ENCODE results near the gene WWC2.
"Not testable (repeated sequence)": the region's sequence is repeated elsewhere in the genome, so short reads cannot be mapped to it uniquely, and the experiment has no call there.

The WWC2 gene

DNA sequence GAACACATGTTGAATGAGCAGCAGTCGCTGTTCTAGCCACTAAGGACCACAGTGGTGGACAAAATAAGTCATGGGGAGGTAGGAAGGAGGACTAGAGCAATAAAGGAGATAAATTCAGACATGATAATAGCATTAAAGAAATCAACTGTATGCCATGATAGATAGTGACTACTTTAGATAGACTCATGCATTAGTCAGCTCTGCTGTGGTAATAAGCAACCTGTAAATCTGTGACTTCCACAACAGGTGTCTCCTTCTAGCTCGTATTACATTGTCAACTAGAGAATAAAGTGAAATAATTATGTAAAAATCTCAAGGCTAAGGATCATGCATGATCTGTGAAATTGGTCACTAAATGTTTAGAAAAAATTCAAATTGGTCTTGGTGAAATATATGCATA lies 77.9 kb downstream of the WWC2 start:
- no peak overlapping the region for H3K27ac Mint-ChIP-seq
- no peaks in the 10 kb centered on the region for H3K4me1 Mint-ChIP-seq (ENCODE audit: low read depth)

DNA sequence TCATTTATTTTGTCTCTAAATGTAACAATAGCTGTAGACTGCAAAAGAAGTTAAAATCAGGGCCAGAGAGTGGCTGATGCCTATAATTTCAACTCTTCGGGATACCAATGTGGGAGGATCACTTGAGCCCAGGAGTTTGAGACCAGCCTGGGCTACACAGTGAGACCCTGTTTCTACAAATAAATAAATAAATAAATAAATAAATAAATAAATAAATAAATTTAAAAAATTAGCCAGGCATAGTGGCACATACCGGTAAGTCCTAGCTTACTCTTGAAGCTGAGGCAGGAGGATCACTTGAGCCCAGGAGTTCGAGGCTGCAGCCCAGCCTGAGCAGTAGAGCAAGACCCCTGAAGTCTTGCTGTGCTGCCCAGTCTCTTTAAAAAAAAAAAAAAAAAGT lies 79.1 kb downstream of the WWC2 start:
- Mint-ChIP-seq H3K4me3 (no peak overlapping the region), H3K36me3 (ENCODE audit: low read depth) (no peaks in the 10 kb centered on the region), H3K27me3 (no peaks in the 10 kb centered on the region), H3K27ac (no peak overlapping the region), H3K4me1 (ENCODE audit: low read depth) (peaks cover 1% of the 10 kb centered on the region), H3K9me3 (no peaks in the 10 kb centered on the region)
- intact Hi-C loops (cut with micrococcal nuclease): no loop called here

More for the DNA sequence above, 77.9 kb downstream of the WWC2 start:
- H3K36me3 Mint-ChIP-seq (ENCODE audit: low read depth): no peaks in the 10 kb centered on the region
- H3K4me3 Mint-ChIP-seq: no peak overlapping the region
- no peaks in the 10 kb centered on the region for H3K27me3 Mint-ChIP-seq
- intact Hi-C loops (cut with micrococcal nuclease): no loop called here
- no peaks in the 10 kb centered on the region for H3K9me3 Mint-ChIP-seq

DNA sequence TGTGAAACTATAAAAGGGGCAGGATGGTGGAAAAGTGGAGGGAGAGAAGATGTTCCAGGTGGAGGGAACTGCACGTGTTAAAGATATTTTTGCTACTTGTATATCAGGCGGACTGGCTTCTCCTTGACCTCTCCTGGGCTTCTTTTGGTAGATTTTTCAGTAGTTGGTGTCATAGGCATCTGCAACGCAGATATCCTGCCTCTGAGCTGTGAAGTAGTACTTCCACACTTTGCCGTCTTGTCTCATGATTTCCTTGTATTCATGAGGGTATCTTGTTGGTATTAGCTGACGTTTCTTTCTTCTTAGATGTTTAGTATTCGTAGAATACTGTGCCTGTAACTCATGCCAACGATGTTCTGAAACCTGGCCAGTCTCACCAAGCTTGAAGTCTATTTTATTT lies 81.0 kb downstream of the WWC2 start:
- H3K4me3 Mint-ChIP-seq: no peak overlapping the region
- no peaks in the 10 kb centered on the region for H3K36me3 Mint-ChIP-seq (ENCODE audit: low read depth)
- intact Hi-C loops (cut with micrococcal nuclease): no loop called here
- H3K9me3 Mint-ChIP-seq: no peaks in the 10 kb centered on the region
- H3K4me1 Mint-ChIP-seq (ENCODE audit: low read depth): peaks cover 6% of the 10 kb centered on the region
- no peaks in the 10 kb centered on the region for H3K27me3 Mint-ChIP-seq
- H3K27ac Mint-ChIP-seq: no peak overlapping the region

DNA sequence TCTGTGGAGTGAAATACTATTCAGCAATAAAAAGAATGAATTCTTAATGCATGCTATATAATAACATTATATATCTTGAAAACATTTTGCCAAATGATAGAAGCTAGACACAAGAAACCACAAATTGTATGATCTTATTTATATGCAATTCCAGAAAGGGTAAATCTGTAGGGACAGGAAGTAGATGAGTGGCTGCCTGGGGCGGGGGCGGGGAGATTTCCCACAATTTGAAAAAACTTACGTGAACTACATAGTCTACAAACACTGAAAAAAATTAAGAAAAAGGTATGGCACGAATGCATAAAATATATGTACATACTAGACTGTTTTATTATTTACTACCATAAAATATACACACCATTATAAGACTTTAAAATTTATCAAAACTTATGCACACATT lies 81.6 kb downstream of the WWC2 start:
- H3K27ac Mint-ChIP-seq: no peak overlapping the region
- H3K4me3 Mint-ChIP-seq: no peak overlapping the region
- no peaks in the 10 kb centered on the region for H3K36me3 Mint-ChIP-seq (ENCODE audit: low read depth)
- no peaks in the 10 kb centered on the region for H3K9me3 Mint-ChIP-seq
- H3K27me3 Mint-ChIP-seq: no peaks in the 10 kb centered on the region
- intact Hi-C loops (cut with micrococcal nuclease): no loop called here
- H3K4me1 Mint-ChIP-seq (ENCODE audit: low read depth): peaks cover 6% of the 10 kb centered on the region

DNA sequence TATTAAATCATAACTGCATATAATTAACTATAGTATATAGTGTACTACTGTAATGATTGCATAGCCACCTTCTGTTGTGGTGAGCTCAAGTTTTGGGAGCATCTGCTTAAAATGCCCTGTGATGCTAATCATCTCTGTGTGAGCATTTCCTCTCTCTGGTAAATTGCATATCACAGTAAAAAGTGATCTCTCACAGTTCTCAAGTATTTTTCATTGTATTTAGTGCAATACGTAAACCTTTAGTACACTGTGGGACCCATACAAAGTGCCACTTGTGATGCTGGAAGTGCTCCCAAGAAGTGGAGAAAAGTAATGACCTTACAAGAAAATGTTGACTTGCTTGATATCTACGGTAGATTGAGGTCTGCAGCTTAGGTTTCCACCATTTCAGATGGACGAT lies 82.0 kb downstream of the WWC2 start:
- intact Hi-C loops (cut with micrococcal nuclease): no loop called here
- Mint-ChIP-seq H3K4me3 (no peak overlapping the region), H3K36me3 (ENCODE audit: low read depth) (no peaks in the 10 kb centered on the region), H3K9me3 (no peaks in the 10 kb centered on the region), H3K27me3 (no peaks in the 10 kb centered on the region), H3K27ac (no peak overlapping the region), H3K4me1 (ENCODE audit: low read depth) (peaks cover 6% of the 10 kb centered on the region)

GRCh38 chr4:183182873-183183725 lies 84.0 kb downstream of the WWC2 start:
- intact Hi-C loops (cut with micrococcal nuclease): no loop called here
- peaks cover 6% of the 10 kb centered on the region for H3K4me1 Mint-ChIP-seq (ENCODE audit: low read depth)

GRCh38 chr4:183183906-183184535 lies 85.0 kb downstream of the WWC2 start:
- Mint-ChIP-seq H3K36me3 (ENCODE audit: low read depth) (no peaks in the 10 kb centered on the region), H3K27me3 (no peaks in the 10 kb centered on the region), H3K4me3 (no peak overlapping the region), H3K4me1 (ENCODE audit: low read depth) (peaks cover 9% of the 10 kb centered on the region), H3K9me3 (no peaks in the 10 kb centered on the region), H3K27ac (no peak overlapping the region)
- intact Hi-C loops (cut with micrococcal nuclease): no loop called here

More at GRCh38 chr4:183182873-183183725, 84.0 kb downstream of the WWC2 start:
- H3K27ac Mint-ChIP-seq: no peak overlapping the region
- H3K36me3 Mint-ChIP-seq (ENCODE audit: low read depth): no peaks in the 10 kb centered on the region
- H3K4me3 Mint-ChIP-seq: no peak overlapping the region
- H3K9me3 Mint-ChIP-seq: no peaks in the 10 kb centered on the region
- no peaks in the 10 kb centered on the region for H3K27me3 Mint-ChIP-seq

DNA sequence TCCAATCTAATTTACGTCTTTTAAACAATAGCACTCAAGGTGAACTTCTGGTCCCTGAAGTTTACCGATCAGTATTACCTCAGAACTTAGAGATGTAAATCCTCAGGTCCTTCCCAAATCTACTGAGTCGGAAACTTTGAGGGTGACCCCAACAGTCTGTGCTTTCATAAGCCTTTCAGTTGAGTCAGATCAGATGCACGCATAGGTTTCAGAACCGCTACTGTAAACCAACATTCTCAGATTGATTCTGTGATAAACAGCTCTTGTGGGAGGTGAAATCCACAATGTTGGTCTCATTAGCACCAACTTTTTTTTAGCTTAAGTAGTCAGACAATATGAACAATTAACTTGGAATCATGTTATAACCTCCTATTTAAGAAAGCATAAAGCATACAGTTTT lies 86.0 kb downstream of the WWC2 start:
- no peaks in the 10 kb centered on the region for H3K27me3 Mint-ChIP-seq
- no peak overlapping the region for H3K4me3 Mint-ChIP-seq
- intact Hi-C loops (cut with micrococcal nuclease): no loop called here
- H3K4me1 Mint-ChIP-seq (ENCODE audit: low read depth): peaks cover 11% of the 10 kb centered on the region
- no peaks in the 10 kb centered on the region for H3K9me3 Mint-ChIP-seq
- no peak overlapping the region for H3K27ac Mint-ChIP-seq
- no peaks in the 10 kb centered on the region for H3K36me3 Mint-ChIP-seq (ENCODE audit: low read depth)

DNA sequence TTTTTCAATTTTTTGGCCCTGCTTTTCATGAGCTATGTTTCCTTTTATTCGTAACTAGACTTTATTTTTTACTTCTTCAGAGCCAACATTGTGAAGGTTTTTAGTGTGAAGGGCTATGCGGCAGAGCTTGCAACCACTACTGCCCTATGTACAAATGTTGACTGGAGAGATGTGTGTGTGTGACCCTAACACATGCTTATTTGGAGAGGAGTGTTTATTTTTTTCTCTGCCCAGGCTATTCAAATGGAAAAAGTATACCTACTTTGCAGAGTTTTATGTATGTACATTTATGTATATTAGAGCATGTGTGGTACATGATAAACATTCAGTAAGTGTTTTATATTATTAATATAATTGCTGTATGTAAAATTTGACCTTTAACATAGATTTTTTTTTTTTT lies 86.5 kb downstream of the WWC2 start:
- Mint-ChIP-seq H3K4me3 (no peak overlapping the region), H3K27me3 (no peaks in the 10 kb centered on the region), H3K4me1 (ENCODE audit: low read depth) (peaks cover 11% of the 10 kb centered on the region), H3K9me3 (no peaks in the 10 kb centered on the region), H3K36me3 (ENCODE audit: low read depth) (no peaks in the 10 kb centered on the region), H3K27ac (no peak overlapping the region)
- intact Hi-C loops (cut with micrococcal nuclease): no loop called here

- Mint-ChIP-seq H3K27ac (no peak overlapping the region), H3K9me3 (no peaks in the 10 kb centered on the region), H3K36me3 (ENCODE audit: low read depth) (no peaks in the 10 kb centered on the region), H3K4me1 (ENCODE audit: low read depth) (peaks cover 11% of the 10 kb centered on the region), H3K27me3 (no peaks in the 10 kb centered on the region), H3K4me3 (no peak overlapping the region)
- intact Hi-C loops (cut with micrococcal nuclease): no loop called here
Measured at GRCh38 chr4:183186813-183187212, 87.8 kb downstream of the WWC2 start.

GRCh38 chr4:183190900-183191527 lies 92.0 kb downstream of the WWC2 start:
- Mint-ChIP-seq H3K4me3 (no peak overlapping the region), H3K36me3 (ENCODE audit: low read depth) (peaks cover 5% of the 10 kb centered on the region), H3K27me3 (no peaks in the 10 kb centered on the region), H3K27ac (no peak overlapping the region), H3K9me3 (no peaks in the 10 kb centered on the region), H3K4me1 (ENCODE audit: low read depth) (peaks cover 24% of the 10 kb centered on the region)
- intact Hi-C loops (cut with micrococcal nuclease): loop anchor here (10.0 kb wide), 1 partner anchor 86 kb away; no protein-coding TSS in a partner anchor

DNA sequence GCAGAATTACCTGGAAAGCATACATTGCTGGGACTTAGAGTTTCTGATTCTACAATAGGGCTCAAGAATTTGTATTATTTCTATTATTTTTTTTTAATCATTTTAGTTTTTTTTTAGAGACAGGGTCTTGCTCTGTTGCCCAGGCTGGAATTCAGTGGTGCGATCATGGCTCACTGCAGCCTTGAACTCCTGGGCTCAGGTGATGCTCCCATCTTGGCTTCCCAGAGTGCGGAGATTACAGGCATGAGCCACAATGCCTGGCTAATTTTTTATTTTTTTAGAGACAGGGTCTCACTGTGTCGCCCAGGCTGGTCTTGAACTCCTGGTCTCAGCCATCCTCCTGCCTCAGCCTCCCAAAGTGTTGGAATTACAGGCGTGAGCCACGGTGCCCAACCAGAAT lies 92.6 kb downstream of the WWC2 start:
- H3K4me3 Mint-ChIP-seq: no peak overlapping the region
- intact Hi-C loops (cut with micrococcal nuclease): loop anchor here (10.0 kb wide), 1 partner anchor 87 kb away; no protein-coding TSS in a partner anchor

DNA sequence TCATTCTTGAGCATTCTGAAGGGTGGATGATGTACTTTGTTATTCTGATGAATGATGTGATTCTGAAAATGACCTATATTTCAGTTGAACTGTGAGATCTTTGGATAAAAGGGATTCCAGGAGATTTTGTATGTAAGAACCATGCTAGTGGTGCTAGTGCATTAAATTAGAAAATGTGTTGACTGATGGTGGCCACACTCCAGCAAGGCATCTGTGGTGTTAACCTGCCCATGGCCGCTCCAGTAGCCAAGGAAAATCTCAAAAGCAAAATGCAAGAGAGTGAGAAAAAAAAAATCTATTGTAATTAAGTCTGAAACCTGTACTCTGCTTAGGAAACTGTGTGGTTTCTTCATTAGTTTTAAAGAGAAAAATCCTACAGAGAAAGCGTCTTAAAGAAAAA lies 93.5 kb downstream of the WWC2 start:
- Mint-ChIP-seq H3K9me3 (no peaks in the 10 kb centered on the region), H3K4me3 (no peak overlapping the region), H3K4me1 (ENCODE audit: low read depth) (peaks cover 26% of the 10 kb centered on the region), H3K27ac (peak overlapping the region; percentile 78), H3K27me3 (no peaks in the 10 kb centered on the region), H3K36me3 (ENCODE audit: low read depth) (peaks cover 7% of the 10 kb centered on the region)
- intact Hi-C loops (cut with micrococcal nuclease): loop anchor here (10.0 kb wide), 1 partner anchor 88 kb away; no protein-coding TSS in a partner anchor

More for the DNA sequence above, 92.6 kb downstream of the WWC2 start:
- H3K27me3 Mint-ChIP-seq: no peaks in the 10 kb centered on the region
- peaks cover 7% of the 10 kb centered on the region for H3K36me3 Mint-ChIP-seq (ENCODE audit: low read depth)
- no peak overlapping the region for H3K27ac Mint-ChIP-seq
- peaks cover 26% of the 10 kb centered on the region for H3K4me1 Mint-ChIP-seq (ENCODE audit: low read depth)
- no peaks in the 10 kb centered on the region for H3K9me3 Mint-ChIP-seq

DNA sequence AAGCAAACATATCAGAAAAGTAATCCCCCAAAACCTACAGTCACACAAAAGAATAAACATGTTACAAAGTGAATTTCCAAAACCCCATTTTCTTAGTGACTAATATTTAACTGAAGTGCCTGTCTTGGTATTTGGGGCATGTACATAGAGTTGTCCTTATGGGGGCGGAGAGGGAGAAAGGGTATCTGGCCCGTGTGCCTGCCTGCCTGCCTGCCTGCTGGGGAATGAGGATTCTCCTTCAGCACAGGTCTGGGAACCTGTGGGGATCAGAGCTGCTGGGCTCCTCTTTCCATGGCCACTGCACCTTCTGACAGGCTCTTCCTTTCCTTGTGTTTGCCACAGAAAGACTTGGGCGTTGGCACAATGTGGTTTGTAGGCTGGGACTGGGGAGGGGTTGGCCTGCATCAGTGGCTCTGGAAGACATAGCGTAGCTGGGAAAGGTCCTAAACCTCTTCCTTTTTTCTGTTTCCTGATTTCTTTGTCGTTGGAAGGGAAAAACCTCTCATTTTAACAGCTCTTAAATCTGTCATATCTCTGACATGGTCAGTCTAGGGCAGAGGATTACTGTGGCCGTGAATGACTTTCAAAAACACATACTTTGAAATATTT lies 94.8 kb downstream of the WWC2 start:
- H3K4me3 Mint-ChIP-seq: peak overlapping the region; percentile 23
- peaks cover 25% of the 10 kb centered on the region for H3K4me1 Mint-ChIP-seq (ENCODE audit: low read depth)
- H3K9me3 Mint-ChIP-seq; H3K27me3 Mint-ChIP-seq; H3K36me3 Mint-ChIP-seq (ENCODE audit: low read depth): not testable (repeated sequence)
- H3K27ac Mint-ChIP-seq: peak overlapping the region; percentile 78
- intact Hi-C loops (cut with micrococcal nuclease): loop anchor here (10.0 kb wide), 1 partner anchor 89 kb away; no protein-coding TSS in a partner anchor

All from dendritic cell treated with granulocyte-macrophage colony-stimulating factor and Interleukin-4, amounts not matched to agents 40 ng/mL and 50 ng/mL, for 4 days (primary cell).